GM18511 (cell line): ENCODE measurements around the gene EFHC1.

Experiments
- ATAC-seq: cut with Tn5 transposase; IDR thresholded peaks from one replicate; pipeline ENCODE4 v1.9.1; 2021; ENCODE audit warnings: mild to moderate bottlenecking, moderate library complexity; ENCODE audit not compliant: unreplicated experiment

EFHC1 gene

DNA sequence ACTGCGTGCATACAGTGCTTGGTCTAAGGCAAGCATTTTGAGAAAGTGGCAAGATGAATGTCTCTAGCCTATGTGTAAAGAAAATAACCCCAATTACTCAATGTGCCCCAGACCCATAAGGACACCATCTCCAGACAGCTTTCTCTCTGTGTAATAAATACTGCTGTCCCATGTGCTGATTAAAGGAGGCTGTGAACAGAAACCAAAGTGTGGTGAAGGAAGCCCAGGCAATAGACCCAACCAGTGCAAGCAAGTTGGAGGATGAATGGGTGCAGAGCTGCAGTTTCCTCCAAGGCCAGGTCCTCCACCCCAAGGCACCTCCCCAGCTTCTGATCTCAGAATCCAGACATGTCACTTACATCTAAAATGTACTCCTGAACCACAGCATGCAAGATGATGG, 96.1 kb downstream of the EFHC1 start:
- no peak for ATAC-seq

DNA sequence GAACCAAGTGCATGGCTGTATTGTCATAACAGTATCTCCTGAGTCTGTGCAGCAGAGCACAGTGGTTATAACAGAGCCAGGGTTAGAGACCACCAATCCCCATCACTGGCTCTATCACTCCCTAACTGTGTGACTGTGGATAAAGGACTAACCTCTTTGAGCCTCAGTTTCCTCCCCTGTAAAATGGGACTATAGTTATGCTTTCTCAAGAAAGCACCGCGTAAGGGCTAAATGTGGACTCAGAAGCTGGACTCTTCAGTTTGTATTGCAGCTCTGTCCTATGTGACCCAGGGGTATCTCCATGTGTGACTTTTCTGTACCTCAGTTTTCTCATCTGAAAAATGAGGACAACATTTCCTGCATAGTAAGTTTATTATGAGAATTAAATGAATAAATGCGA, 96.8 kb downstream of the EFHC1 start:
- ATAC-seq = no peak

- peak; percentile 93 for ATAC-seq
Observed at GRCh38 chr6:52517502-52518278, 97.5 kb downstream of the EFHC1 start.

DNA sequence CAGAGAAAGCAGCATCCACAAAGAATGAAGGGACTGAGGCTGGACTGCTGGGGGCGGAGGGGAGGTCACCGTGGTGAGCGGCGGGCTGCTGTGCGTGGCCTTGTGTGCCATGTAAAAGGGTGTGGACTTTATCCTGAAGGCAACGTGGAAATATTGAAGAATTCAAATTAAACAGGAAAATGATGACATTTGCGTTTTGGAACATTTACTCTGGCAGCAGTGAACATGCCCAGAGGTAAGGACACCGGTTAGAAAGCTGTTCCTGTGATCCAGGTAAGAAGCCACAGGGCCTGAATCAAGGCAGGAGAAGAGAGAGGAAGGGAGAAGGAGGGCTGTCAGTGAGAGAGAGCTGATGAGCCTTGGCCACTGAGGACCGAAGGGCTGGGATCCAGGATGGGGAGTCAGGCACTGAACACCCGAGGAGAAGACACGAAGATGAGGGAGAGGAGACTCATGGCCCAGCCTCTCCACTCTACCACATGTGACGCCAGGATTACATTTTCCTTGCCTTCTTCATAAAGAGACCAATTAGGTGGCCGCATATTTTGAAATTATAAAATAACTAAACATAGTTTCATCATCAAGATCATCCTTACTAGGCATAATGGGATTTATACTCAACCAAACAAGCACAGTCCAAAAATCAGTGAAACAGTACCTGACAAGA, 98.3 kb downstream of the EFHC1 start:
- no peak for ATAC-seq

- no peak for ATAC-seq
Observed at GRCh38 chr6:52519618-52520017, 99.5 kb downstream of the EFHC1 start.

DNA sequence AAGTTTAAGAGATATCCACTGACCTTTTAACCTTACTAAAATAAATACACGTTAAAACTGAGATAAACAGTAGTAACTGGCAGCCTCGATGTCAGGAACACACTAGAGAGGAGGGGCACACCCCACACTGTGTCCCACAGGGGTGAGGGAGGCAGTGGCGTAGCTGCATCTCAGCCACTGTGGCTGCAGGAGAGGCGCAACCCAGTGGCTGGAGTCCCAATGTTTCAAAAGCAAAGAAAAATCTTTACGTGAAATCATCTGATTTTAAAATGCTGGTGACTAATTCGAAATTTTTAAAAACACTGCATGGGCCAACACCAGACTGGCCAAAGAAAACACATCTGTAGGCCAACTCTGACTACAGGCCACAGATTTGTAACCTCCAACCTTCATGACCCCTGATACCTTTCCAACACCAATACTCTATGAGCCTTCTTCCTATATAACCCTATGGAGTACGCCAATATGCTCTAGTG, 102.0 kb downstream of the EFHC1 start:
- no peak for ATAC-seq

DNA sequence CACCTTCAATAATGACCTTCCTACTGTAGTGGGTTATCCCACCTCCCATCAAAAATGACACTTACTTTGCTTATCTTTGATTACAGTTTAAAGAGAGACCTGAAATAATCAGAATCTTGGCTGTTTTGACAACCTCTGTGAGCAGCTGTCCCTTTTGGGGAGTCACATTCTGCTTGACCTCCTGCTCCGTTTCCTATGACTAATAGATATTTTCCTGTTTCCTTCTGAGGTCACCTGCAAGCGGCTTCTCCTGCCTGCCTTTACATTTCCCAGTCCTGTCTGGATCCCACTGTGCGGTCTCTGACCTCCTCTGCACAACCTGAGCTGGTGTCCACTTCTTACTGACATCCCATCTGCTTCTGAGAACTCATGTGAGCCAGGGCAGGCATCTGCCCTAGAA, 102.5 kb downstream of the EFHC1 start:
- ATAC-seq = no peak

- no peak for ATAC-seq
Observed at GRCh38 chr6:52523378-52524142, 103.4 kb downstream of the EFHC1 start.

- no peak for ATAC-seq
Observed at GRCh38 chr6:52524918-52525317, 104.8 kb downstream of the EFHC1 start.

DNA sequence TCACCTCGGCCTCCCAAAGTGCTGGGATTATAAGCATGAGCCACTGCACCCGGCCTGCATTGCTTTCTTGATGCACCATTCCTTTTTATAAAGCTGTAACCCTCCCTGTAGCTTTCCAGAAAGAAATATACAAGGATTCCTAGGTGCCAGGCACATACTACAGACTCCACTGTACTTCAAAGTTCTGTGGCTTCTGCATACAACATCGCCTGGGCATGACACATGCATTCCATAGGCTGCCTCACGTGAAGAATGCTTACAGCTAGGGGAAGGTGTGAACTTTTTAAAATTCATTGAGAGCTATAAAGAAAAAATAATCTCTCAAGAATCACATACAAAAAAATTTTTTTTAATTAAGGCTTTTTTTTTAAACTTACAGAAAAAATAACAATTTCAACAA, 106.5 kb downstream of the EFHC1 start:
- no peak for ATAC-seq

DNA sequence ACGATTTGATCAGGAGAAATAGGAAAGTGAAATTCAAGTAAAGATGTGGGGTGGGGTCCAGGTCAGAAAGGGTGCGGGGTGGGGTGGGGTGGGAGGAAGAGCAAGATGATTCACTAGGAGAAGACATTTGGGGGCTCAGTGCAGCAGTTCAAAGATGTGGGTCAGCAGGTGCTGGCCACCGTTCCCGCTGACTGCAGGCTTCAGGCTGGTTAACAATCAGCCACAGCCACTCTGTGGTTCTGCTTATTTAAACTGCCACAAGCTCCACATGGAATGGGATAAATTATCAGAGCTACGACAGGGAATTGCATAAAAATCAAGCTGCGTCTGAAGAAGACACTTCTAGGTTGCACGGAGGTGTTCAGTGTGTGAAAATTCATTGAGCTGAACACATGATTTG, 107.3 kb downstream of the EFHC1 start:
- ATAC-seq = no peak

- ATAC-seq = no peak
Observed at GRCh38 chr6:52529311-52529710, 109.2 kb downstream of the EFHC1 start.

GRCh38 chr6:52530351-52530750, 110.2 kb downstream of the EFHC1 start:
- ATAC-seq = no peak

GRCh38 chr6:52531396-52531795, 111.3 kb downstream of the EFHC1 start:
- ATAC-seq = no peak

DNA sequence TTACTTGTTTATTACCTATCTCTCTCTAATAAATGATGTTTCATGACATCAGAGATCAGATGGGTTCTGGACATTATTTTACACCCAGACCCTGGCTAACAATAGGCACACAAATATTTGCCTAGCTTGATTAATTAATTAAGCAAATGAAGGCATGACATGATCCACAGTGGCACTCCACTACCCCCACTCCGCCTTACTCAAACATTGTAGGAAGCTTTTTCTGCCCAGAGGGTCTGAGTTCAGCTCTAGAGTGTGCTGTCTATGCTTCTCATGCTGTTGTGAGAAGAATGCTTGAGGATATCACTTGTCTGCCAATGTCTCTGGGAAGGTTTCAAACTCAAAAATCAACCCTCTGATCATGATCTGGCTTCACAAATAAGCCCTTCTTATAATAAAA, 111.7 kb downstream of the EFHC1 start:
- no peak for ATAC-seq

DNA sequence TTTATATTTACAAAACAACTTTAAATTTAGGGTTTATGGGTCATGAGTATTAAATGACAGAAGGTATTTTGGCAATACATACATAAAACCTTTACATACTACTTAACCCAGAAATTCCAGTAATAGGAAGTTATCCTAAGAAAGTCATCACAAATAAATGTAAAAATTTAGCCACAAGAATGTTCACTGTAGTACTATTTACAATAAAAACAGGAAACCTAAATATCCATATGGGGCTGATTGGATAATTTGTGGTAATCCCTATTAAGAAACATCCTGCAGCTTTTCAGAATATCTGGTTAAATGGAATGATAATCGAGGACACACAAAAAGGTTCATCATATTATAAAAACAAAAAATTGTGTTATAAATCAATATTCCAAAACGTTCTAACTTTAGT, 112.3 kb downstream of the EFHC1 start:
- no peak for ATAC-seq

- no peak for ATAC-seq
Observed at GRCh38 chr6:52533491-52533890, 113.3 kb downstream of the EFHC1 start.

DNA sequence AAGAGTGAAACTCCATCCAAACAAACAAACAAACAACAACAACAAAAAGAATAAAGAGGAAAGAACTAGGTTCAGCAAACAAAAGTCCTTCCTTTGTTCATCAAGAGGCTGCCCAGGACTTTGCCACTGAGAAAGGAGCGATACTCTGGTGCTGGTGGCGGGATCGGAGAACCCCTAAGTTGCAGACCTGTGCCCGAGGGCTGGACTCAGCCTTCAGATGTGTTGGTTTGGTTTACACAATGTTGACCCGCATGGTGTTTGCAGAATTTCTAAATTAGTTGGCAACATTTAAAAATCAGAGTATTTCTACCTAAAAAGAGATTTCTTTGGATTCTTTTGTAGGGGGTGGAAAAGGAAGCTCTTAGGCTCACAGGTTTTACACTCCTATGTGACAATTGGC, 114.2 kb downstream of the EFHC1 start:
- ATAC-seq = no peak

- no peak for ATAC-seq
Observed at GRCh38 chr6:52534966-52535390, 114.8 kb downstream of the EFHC1 start.

DNA sequence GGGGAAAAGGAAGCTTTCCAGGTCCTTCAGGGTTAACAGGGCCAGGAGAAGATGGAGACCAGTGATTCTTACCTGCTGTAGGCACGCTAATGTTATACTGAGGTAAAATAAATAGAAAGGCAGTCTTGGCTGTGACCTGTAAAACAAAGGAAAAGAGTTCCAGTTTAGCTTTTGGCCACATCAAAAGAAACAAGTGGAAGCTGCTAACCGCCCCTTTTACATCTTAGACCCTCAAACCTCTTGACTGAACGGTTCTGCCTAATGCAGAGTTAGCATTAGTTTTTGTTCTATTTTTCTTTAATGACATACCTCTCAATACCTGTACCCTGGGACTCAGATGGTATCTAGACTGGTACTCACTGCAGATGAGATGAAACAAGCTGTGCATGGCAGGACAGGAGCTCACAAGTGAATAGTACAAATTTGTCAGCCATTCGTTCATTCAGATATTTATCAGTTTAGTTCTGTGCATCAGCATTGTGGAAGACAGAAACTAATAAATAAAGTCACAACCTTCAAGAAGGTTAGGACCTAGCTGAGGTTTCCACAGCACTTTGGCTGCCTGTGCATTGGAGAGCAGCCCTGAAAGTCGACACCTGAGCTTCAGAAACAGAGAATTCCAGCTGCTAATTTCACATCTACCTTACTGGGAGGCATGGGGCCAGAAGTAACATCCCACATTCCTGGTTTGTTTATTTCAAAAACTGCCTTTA, 115.7 kb downstream of the EFHC1 start:
- ATAC-seq = peak; percentile 8

DNA sequence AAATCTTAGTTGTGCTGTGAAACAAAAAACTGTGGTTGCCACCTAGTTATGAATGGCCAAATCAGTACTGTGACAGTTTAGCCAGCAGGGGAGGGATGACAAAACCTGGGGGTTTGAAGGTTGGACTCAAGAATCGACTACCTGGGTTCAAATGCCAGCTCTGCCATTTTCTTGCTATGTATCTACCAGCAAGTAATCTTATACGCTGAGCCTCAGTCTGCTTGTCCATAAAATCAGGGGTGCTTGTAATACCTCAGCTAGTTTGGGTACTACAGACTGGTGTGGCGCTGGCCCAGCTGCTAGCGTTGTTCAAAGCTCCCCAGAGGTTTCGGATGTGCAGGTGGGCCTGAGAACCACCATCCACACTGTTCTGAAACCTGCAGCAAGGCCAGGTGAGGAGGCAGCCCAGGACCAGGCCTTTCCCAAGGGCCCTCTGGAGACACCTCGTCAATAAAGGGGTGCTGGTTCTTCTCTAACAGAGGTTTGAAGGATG, 116.3 kb downstream of the EFHC1 start:
- peak; percentile 50 for ATAC-seq
